HT-29 (cell line): ENCODE data around the gene PRRT1B. TPM values are rescaled to one million over a fixed set of nuclear protein-coding genes. Genes with fewer than 3 reads are reported as not detected.

Experiments used
- DNase-seq: peaks from one replicate; pipeline ENCODE4 v3.0.0-alpha.2; 2015; ENCODE audit warnings: low spot score
- total RNA-seq: library from RNA; depleted of rRNA; stranded (reverse); fragments of >200 nt; shearing (Covaris generic); gene quantifications from 2 replicates; pipeline ENCODE4 v1.2.3, GENCODE V29; 2014

The PRRT1B gene
- total RNA-seq, 1 experiment from 2014 or later = 0.23 TPM

DNA sequence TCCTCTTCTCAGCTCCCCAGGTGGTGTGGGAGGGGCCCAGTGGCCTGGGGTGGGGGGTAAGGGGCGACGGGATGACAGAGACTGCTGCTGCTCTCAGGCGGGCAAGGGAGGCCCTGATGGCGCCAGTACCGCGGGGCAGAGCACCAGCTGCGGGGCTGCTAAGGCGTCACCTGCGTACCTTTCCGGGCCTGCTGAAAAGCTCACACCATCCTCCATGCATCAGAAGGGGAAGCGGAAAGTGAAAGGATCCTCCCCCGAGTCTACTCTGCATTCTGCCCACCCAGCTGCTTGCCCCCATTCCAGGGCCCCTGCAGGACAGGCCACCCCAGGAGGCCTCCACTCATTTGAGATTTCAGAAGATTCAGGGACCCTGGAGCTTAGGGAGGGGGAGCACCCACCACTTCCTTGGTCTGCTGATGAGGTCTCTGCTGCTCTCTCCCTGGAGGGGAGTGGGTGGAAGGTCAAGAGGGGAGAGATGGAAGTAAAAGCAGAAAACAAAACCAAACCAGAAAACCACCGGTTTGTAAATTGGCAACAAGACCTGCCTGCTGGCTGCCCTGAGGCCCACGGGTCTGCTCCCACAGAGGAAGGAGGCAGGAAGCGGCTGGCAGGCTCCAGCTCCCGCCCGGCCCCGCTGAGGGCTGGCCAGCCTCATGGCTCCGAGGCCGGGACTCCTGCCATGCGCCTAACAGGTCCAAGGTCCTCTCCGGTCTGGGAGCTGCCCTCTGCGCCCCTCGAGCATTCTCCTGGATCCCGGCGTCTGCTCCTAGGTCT, 33.6 kb downstream of the PRRT1B start:
- DNase-seq = no peak

DNA sequence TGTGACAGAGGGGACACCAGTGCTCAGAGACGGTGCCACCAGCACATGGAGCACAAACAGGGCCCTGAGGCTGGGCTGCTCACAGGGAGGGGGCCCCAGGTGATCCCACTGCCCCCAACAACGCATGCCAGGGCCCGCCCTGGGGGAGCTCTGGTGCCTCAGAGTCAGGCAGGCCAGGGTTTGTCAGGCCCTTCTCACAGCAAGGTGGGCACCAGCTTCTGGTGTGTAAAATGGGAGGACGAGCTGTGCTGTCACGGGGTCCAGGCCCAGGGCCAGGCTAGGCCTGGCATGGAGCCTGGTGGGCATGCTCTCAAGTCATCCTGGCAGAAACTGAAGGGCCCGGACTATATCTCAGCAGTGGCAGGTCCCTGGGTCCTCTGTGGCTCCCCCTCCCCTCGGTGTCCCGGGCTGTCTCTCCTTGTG, 34.5 kb downstream of the PRRT1B start:
- no peak for DNase-seq

DNA sequence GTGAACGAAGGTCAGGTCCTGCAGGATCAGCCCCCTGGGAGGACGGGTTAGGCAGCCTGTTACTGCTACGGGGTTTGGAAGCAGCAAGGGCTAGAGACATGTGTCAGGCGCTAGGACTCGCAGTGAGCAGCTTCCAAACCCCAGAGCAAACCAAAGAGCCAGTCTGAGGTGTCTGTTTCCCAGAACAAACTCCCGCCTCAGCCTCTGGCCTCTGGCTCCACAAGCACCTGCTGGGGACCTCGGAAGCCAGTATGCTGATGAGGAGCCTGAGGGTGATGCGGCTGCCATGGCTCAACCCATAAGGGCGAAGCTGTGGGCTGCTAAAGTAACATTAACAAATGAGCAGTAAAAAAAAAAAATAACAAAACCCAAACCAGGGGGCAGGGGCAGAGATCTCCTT, 35.0 kb downstream of the PRRT1B start:
- DNase-seq = no peak

DNA sequence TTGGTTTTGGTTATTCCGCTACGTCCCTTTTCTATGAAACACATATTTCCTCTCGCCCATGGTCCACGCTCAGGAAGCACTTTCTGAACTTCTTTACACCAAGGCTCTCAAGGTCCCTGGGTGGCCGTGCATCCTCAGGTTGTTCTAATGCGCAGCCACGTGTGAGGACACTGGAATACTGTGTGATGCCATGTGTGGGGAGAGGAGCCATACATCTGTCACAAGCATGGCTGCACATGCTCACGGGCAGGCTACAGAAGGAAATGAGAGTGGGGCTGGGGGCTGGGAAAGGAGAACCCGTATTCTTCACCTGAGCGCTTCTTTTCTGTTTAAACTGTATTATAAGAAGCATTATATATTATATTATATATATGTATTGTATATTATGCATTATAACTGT, 36.7 kb downstream of the PRRT1B start:
- no peak for DNase-seq

DNA sequence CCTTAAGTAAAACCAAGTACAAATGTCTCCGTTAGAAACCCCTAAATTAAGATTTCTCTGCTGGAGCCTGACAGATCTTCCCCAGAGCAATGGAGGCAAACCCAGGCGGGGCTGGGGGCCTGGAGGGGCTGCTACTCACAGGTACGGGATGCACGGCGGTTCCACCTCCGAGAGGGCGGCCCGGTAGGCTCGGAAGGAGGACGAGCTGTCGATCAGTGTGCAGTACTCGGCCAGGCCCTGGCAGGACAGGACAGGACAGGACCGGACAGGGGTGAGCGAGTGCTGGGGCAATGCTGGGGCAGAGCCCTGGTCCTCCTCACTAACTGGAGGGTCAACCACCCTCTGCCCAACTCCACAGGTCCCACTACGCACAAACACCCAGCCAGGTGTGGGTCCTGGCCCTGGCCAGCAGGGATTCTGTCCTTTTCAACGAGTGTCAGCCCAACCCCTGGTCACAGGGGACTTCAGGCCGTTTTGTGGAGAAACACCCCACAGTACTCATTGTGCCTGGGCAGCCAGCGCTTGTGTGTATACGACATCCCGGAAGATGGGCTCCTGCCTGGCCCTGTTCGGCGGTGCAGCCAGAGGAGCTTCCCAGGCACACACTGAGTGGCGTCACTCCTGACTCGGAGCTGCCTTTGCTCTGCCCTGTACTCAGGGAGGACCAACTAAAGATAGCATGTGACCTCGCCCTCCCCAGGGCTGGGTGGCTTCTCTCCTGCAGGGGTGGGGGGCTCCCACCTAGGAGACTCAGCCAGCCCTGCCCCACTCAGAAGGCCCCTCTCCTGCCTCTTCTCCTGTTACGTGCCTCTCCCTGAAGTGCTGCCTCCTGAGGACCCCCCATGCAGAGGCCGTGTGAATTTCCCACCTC, 37.4 kb downstream of the PRRT1B start:
- DNase-seq = no peak

DNA sequence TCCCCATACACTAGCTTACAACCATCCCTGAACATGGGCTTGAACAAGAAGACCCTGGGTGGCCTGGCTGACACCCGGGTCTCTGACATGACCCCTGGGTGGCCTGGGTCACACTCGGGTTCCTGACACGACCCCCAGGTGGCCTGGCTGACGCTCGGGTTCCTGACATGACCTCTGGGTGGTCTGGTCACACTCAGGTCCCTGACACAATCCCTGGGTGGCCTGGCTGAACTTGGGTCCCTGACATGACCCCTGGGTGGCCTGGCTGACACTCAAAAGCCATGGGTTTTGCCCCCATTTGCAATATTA, 38.0 kb downstream of the PRRT1B start:
- DNase-seq = no peak

DNA sequence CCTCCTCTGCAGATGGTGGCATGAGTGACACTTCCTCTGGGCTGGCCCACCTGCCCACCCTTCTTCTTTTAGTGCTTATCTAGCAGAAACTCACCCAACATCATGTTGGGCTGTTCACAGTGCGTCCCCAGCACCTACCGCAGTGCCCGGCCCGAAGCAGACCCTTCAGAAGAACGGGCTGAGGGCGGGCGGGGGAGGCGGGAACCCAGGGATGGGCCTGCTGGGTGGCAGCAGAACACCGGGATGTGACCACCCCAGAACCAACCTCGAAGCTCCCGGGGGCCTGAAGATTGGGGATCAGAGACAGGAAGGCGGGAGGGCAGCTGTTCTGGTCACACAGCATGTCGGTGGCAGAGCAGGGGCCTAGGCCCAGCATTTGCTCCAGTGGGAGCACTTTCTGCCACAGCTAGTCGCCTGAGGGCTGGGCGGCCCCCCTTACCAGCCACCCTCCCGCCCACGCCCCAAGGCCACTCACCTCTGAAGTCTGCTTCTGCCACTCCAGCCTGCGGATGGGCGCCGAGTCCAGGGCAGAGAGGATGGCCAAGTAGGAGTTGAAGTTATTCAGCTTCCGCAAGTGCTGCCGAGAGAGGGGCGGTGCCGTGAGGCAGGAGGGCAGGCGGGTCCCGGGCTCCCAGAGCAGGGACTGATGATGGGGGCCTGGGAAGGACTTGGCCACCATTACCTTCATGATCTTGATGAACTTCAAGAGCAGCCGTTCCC, 38.7 kb downstream of the PRRT1B start:
- no peak for DNase-seq

DNA sequence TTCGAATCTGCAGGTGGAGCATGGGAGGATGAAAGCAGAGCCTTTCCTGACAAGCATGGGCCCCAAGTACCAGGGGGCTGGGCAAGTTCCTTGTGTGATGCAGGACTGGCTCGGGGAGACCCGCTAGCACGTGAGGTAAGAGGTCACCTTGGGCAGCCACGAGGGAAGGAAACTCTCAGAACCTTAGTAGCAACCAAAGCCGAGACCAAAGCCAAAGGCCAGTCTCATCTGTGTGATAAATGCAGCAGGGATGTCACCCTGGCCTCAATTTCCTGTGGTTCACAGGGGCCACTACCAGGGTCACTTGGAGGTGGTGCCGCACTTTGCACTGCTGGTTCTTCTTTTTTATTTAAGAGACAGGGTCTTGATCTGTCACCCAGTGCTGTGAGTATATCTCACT, 39.5 kb downstream of the PRRT1B start:
- no peak for DNase-seq

DNA sequence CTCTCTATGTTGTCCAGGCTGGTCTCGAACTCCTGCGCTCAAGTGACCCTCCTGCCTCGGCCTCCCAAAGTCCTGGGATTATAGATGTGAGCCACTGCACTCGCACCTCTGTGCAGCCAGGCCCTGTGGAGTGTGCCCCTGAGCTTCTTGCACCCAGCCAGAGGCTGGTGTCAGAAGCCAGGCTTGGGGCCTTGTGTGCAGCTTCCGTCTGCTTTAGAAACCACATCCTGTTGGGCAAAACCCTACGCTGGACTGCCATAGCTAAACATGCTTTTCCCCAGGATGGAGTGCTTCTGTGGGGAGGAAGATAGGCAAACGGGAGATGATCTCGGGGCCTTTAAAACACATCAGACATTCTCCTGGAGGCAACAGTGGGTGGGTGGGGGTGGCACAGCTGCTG, 40.1 kb downstream of the PRRT1B start:
- no peak for DNase-seq

DNA sequence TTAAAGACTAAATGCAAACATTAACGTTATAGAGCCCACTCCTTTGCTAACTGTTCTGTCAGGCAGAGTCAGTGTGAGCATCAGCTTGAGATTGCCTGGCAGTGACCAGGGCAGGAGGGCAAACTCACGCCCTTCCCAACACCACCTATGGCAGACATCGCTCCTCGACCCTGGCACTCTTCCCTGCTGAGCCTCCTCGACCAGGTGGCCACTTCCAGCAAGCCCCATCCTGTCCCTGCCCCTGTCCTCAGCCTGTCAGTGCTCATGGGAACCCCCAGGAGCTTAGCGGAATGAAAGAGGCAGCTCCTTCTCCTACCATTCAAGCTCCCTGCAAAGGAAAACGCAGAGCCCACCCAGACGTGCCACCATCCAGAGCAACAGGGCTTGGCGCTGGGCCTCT, 42.0 kb downstream of the PRRT1B start:
- no peak for DNase-seq

DNA sequence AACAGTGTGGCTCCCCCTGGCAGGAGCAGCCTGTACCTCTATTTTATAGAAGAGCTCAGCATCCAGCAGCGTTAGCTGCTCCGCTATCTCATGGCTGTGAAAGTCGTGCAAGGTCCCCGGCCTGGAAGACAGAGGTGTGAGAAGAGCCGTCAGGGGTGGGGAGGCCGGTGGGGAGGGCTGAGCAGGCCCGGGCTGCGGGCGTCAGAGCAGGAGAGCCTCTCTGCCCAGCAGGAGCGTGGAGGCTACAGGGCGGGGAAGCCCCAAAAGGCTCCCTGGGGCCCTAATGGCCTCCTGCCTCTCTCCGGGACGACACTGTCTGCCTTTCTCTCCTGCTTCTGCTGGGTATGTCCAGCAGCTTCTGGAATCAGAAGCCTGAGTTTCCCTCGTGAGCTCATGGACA, 42.6 kb downstream of the PRRT1B start:
- no peak for DNase-seq

DNA sequence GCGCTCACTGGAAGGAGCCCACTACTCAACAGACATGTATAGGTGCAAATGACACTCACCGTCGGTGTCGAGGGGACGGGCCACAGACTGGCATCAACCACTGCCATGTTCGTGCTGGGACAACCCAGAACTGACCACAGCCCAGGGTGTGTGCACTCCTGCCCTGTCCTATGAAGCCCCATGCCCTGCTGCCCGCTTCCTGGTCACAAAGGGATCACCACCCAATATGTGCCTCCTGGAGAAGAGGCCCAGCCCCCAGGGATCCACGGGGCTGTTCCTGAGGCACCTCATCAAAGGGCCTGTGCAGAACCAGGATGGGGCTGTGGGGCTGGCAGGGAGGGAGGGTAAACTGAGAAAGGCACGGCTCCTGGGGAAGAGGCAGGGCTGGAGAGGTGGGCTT, 43.1 kb downstream of the PRRT1B start:
- no peak for DNase-seq

DNA sequence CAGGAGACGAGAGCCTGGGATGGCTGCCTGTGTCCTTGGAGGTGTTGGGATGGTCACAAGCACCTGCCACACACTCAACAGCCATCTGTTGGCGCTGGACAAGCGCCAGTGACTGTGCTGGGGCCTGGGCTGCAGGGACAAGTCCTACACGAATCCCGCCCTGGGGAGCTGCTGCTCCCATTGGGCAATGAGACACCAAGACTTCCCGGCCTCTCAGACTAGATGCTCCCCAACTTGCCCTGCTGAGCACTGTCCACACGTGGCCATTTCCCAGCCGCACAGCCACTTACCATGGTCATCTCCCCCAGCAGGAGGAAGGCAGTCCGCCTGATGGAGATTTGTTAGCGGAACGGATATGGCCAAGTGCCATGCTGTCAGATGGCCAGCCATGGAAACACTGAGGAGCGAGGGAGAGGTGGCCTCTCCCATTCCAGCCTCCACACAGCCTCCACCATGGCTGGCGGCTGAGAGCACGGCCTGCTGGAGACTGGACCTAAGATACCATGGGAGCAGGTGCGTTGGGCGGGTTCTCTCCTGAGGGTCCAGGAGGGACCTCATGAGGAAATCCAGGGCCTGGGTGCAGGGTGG, 43.9 kb downstream of the PRRT1B start:
- DNase-seq = no peak

DNA sequence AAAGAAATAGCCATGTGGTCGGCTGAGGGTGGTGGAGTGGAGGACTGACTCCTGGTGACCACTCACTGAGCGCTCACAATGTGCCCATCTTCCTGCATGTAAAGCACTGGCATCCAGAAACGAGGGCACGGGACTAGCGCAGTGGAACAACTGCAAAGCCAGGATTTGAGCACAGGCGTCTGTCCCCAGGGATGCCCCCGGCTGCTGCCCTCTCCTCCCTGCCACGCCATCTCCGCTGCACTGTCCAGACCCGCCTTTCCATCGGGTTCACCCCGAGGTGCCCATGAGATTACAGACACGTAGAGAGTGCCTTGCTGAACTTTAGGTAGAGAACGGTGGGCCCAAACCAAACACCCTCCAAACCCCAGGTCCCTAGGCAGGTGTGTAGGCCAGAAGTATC, 44.7 kb downstream of the PRRT1B start:
- DNase-seq = no peak

DNA sequence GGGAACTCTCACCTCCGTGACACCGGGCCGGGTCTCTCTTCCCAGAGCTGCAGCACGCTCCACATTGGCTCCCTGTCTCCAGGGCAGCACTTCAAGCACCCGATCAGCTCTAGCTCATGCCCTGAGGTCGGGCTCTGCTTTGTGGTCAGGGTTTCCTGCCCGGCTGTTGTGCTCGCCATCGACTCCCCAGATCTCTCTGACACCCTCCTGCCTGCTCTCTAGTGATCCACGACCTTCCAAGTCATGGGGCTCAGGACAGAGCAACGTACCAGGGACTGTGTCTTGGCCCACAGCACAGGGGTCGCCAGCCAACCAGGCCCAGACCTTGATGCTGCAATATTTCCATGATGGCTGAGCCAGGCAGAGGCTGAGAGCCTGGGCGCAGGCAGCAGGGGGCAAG, 45.1 kb downstream of the PRRT1B start:
- no peak for DNase-seq

DNA sequence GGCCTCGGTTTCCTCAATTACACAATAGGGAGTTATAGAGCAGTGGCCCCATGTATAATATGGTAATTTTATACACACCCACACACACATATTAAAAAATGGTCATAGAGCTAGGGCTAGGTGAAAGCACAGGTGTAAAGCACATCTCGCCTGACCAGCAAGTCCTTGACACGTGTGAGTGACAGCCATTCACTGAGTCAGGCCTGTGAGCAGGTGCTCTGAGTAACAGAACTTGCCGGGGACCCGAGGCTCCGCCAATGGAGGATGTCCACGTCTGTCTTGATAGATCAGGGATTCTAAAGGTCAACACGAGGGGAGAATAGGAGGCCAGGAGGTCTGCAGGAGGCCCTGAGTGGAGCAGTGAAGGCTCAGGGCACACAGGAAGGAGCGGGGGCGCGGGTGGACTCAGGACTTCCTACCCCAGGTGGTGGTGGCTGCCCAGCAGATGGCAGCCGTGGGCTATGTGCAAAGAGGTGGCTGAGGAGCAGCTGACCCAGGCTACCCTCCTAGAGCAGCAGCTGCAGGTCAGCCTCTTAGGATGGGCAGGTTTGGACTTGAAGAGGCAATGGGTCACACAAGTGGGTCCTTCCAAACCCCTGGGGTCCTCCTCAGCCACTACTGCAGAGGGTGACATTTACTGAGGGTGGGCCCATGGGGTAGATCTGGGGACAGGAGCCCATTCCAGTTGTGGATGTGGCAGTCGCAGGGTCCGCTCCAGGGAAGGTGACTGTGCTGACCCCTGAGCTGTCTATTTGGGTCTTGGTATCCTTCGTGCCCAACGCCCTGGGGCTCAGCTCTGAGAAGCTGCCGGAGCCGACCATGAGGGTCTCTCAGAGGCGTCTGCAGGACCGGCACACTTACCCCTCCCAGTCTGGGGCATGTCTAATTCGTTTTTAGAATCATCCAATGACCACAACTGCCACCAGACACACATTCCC, 45.9 kb downstream of the PRRT1B start:
- DNase-seq = peak; percentile 90

DNA sequence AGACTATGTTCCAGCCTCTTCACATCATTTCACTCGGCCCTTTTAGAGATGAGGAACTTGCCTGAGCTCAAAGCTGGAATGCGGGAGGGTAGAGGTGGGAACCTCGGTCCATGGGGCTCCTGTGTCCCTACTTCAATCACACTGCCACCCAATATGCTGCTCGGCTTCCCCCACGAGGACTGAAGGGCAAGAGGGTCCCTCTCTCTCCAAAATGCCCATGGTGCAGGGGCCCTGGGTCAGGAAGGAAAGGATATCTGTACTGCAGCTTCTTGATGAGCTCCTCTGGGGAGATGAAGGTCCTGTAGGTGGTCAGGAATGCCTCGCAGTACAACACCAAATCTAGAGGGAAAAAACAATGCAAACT, 46.5 kb downstream of the PRRT1B start:
- DNase-seq = no peak

DNA sequence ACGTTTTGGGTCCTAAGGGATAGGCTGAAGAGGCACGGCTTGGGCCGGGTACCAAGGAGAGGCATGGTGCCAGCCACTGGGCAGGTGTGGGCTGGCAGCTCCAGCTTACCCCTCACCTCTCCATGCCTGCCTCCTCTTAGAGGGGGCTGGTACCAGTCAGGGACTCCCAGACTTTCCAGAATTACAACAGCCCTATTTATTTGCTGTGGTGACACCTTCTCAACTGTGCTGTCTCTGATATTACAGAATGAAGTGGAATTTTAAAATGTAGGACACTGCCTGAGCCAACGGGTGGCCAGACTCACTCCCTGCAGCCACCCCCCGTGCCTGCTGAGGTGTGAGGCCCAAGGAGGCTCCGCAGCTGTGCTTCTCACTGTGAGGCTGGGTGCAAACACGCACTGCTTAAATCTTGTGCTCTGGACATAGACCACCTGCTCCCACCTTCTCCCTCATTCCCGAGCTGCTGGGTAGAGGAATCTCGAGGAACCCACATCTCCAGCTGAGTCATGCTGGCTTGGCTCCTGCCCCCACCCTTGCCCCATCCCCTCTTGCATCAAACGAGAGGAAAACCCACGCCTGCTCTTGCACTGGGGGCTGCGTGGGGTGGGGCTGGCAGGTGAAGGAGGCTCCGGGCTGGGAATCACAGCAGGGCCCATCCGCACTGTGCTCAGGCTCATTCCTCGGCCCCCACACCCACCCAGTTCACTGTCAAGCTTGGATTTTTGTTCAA, 47.9 kb downstream of the PRRT1B start:
- no peak for DNase-seq

DNA sequence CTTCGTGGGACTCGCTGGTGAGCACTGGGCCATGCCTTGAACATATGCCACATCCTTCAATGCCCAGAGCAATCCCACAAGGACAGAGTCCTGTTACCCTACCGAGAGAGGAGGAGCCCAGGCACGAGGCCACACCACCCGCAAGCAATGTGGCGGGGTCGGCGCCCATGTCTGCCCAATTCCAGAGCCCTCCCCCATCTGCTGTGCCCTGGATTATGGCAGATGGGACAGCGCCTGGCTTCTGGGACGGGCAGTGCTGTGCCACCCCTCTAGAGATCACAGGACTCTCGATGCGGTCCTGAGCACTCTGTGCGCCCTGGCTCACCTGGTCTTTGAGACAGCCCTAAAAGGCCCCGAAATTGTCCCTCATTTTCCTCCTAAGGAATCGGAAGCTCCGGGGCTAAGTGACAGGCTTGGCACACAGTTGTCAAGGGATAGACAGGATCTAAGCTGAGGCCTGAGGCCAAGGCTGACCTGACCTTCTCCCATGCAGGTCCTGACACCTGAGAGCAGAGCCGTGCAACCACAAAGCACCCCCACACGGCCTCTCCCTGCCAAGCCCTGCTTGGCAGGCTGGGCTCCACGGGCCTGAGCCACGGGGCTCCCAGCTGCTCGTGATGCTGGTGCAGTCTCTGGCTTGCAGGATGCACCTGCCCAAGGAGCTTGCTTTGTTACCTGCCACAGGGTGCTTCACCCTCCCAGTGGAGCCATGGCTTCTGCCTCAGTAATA, 48.8 kb downstream of the PRRT1B start:
- no peak for DNase-seq
